ENCODE results near the gene RPL28.
A peak's percentile ranks its signal among the peaks of the same experiment; 100 is the strongest.
"Not testable (repeated sequence)": the region's sequence is repeated elsewhere in the genome, so short reads cannot be mapped to it uniquely, and the experiment has no call there.

RPL28 gene

DNA sequence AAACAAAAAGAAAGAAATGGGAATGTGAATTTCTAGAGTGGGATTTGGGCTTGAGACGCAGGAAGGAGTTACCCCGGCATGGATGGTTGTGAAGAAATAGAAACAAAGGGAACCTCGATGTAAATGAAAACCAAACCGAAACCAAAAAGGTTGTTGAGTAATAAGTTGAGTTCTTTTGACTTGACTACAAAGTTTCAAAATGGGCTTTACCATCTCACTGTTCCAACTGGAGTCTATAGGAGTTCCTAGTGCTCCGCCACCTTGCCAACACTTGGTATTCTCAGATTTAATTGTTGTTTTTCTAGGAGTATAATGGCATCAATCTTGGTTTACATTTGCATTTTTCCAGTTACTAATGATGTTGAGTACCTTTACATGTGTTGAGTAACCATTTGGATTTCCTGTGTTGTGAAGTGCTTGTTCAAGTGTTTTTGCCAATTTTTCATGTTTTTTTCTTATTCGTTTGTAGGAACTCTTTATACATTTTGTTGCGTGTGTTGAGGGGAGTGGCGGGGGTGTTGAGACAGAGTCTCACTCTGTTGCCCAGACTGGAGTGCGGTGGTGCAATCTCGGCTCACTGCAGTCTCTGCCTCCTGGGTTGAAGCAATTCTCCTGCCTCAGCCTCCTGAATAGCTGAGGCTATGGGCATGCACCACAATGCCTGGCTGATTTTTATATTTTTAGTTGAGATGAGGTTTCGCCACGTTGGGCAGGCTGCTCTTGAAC, 12.6 kb downstream of the RPL28 start:
- no peak for DNase-seq

DNA sequence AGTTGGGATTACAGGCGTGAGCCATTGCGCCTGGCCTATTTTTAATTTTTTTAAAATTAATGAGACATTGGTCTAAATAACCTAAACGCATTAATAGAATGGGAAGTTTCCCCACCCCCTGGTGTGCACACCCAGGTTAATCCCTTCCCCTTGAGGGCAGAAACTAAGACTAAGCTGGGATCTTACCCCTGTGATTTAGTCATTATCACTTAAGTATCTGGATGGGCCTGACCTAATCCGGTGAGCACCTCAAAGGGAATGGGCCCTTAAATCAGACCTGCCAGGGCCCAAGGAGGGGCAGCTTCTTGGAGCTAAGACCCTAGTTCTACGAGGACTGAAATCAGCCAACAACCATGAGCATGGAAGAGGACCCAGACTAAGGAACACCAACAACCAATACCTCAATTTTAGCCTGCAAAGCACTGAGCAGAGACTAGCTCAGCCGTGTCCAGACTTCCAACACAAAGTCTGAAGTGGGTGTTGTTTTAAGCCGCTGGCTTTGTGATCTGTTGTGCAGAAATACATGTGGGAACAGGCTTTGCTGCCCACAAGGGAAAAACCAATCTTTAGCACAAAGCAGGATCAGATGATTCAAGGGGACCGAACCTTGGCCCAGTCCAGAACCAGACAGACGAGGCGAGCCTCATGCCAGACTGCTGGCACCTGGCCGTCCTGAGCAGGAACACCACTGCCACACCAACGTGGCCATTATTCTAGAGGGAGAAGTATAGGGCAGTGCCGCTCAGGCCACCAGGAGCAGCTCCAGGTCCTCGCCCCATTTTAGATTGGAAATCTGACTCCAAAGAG, 14.8 kb downstream of the RPL28 start:
- DNase-seq: no peak

DNA sequence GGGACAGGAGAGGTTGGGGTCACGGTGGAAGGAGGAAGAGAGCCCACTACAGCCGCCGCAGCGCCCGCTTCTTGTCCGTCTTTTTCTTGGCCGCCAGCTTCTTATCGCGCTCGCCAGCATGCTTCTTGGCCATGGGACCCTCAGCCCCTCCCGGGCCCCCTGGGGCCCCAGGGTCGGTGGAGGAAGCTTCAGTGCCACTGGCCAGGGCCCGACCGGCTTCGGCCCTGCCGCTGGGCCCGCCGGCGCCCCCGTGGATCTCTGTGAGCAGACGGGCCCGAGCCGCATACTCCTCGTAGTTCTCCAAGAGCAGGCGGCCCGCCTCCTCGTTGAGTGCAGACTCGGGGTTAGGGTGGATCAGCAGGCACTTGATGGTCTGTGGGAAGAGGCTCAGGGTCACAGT, 15.7 kb downstream of the RPL28 start:
- DNase-seq: not testable (repeated sequence)

DNA sequence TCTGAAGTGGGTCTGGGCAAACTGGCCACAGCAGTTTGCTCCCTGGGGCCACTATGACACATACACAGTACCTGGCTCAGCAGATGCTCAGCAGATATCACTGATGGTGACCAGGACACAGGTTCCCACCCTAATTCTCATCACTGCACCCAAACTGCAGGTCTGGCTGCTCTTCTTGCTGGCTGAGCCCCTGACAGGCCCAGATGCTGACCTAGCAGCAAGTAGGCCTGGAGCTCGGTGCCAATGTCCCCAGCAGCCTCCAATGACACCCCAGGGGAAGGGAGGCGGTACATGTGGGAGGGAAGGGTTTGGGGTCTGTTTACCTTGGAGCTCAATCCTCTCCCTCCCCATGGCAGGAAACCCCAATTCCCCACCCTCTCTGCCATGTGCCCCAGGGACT, 16.8 kb downstream of the RPL28 start:
- DNase-seq: no peak

DNA sequence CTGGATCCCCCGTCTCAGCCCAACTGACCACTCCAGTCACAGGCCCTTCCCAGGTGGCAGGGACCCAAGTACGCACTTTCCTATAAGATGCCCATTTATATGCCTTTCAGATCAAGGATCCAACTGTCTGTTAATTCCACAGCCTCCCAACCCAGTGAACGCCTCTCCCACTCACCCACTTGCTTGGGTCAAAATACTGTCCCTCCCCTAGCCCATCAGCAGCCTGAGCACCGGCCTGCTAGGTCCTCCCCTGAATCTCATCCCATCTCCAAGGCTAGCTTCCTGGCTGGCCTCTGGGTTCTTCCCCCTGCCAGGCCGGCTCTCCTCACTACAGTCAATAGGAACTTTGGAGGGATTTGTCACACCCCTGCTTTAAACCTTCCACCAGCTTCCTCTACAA, 19.9 kb downstream of the RPL28 start:
- no peak for DNase-seq

DNA sequence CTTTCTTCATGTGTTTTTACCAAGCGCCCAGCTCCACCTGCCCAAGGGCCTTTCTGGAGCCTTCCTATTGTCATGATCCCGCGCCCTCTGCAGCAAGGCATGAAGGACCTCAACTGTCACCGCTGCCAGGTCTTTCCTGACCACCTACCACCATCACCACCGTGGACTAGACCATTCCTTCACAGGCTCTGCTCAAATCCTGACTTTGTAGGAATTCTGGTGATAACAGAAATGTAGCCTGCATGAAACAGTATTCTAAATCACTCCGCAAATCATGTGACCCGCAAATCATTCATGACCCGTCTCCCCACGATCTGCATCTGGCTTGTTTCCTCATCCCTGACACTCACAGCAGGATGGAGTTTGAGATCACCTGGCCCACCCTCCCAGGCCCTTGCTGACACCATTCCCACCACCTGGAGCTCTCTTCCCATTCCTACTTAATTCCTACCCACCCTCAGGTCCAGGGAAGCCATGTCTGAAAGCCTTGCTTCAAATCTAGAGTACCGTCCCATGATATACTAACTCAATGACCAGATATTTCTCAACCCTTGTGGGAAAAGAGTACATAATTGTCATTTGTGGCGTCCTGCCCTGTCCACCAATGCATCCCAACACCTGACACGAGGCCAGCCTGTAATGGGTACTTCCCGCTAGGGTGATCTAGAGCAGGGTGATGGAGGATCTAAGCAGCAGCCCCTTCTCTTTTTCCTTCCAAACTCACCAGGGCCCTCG, 20.5 kb downstream of the RPL28 start:
- DNase-seq: no peak

DNA sequence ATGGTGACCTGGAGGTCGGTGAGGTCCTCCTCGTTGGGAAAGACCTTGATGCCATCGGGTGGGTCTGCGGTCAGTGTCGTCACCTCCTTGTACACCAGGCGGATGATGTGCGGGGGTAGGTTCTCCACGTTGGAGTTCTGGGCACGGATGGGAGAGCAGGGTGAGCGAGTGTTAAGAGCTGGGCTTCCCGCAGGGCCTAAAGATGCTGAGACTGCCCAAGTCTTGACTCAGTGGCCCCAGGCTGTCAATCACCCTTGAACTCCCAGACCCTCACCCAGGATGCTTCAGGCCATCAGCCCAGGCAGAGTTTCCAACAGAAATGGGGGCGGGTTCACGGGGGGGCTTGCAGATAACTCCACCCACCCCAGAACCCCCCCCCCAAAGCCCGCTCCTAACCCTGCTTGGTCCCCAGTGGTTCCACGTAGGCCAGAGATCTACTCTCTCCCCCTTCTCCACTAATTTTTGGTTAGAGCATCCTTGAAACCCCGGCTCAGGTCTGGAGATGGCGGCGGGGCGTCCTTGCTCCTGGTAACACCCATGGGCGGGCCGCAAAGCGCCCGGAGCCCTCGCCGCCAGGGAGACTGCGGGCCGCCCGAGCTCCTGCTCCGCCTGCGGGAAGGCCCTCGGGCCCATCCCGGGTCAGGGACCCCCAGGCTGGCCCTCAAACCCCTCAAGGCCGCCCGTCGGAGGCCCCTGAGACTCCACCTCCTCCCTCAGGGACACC, 21.3 kb downstream of the RPL28 start:
- no peak for DNase-seq

DNA sequence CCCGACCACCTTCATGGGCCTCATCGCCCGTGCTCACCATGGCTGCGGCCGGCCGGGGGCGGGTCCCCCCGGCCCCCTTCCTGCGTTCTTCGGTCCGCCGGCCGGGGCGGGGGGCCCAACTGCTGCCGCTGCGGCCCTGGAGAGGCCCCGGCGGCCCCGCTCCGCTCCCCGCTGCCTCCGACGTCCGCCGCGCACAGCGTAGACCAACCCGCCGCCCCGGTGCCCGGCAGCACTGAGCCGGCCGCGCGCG, 21.7 kb downstream of the RPL28 start, which contains the start of gene UBE2S:
Gene UBE2S (minus strand): TSS at position 239 of the 250 bp plus-strand sequence. CDS start 199 bp downstream, at position 40.
- DNase-seq: not testable (repeated sequence)

DNA sequence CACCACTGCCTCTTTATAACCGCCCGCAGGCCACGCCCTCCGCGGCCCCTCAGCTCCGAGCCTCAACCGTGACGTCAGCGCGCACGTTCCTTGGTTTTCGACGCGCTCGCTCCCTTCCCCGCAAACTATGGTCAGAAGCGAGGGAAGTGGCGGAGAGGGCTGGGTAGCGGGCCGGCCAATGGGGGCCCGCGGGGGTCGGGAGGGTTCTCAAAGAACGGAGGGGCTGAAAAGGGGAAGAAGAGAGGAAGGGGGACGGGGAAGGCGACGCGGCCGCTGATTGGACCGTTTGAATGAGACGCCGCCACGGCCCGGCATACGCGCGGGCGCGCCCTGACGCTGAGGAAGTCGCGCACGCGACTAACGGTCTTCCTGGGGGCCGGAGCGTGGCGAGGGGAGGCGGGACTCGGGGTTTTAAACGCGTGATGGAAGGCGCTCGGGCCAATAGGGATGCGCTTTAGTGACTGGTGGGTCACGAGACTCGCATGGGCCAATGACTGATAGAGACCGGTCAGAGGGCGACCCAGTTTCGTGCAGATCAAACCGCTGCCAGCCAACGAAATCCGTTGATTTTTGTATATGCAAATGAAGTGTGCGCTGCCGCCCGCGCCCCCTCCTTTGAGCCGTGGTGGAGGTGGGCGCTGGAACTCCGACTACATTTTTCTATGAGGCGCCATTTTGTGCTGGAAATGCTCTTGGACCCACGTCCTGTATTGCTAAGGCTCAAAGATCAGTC, 22.2 kb downstream of the RPL28 start:
- peak; percentile 94 for DNase-seq

DNA sequence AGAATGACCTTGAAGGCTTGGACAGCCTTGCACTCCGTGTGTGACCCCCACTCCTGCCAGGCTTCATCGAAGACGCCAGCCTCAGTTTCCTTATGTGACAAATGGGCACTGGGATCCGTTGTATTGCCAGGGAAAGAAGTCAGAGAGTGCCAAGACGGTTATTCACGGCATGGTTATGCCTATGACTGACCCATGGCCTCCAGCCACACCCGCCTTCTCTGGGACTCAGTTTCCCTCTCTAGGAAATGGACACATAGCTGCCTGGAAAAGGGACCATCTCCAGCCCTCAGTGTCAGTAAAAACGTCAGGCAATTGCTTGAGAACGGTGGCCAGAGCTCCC, 22.8 kb downstream of the RPL28 start:
- DNase-seq: no peak

DNA sequence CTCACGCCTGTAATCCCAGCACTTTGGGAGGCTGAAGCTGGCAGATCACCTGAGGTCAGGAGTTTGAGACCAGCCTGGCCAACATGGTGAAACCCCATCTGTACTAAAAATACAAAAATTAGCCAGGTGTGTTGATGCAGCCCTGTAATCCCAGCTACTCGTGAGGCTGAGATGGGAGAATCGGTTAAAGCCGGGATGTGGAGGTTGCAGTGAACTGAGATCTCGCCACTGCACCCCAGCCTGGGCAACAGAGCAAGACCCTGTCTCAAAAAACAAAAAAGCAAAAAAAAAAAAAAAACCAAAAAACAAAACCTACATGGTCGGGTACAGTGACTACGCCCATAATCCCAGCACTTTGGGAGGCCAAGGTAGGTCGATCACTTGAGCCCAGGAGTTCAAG, 23.4 kb downstream of the RPL28 start:
- DNase-seq: not testable (repeated sequence)

DNA sequence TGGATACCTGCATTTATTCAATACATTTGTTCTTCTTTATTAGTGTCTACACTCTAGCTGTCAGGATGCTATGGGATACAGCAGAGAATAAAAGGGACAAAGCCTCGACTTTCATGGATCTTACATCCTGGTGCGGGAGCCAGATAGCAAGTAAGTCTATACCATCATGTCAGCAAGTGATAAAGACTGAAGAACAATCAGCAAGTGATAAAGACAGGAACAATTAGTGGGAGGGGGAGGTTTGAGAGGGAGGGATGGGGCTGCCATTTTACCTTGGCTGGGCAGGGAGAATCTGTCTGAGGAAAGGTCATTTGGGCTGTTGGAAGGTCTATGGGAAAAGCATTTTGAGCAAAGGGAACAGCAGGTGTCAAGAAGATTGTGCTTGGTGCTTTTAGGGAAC, 24.4 kb downstream of the RPL28 start:
- DNase-seq: no peak

DNA sequence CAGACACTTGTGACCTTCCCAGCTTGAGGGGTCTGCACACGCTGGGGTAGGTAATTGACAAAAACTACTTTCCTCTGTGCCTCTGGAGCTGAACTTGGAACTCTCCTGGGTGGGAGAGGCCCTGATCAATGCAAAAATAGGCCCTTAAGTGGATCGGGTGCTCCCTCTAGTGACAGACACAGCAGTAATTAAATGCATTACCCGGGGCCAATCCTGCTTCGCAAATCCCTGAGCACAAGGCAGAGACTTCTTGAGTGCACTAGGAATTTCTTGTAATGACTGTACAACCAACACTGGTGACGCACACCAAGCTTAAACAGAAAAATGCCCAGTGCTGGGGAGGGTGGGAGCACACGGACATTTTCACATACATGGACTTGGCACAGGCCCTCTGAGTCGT, 32.5 kb downstream of the RPL28 start:
- DNase-seq: peak; percentile 24

DNA sequence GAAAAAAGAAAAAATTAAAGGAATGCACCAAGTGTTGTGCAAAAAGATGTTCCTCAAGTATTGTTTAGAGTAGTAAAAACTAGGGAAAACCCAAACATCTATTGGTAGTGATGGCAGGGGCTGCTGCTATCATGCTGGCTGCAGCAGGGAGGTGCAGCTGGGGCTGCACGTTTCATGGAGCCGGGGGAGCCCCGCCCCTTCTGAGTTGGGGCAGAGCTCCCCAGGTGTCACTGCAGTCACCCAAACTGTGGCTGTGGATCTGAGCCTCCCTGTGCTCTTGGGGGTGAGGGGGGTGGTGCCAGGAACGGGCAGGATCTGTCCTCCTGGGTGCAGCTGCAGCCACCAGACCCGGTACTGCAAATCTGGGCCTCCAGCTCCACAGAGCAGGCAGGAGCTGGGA, 33.4 kb downstream of the RPL28 start:
- DNase-seq: no peak

DNA sequence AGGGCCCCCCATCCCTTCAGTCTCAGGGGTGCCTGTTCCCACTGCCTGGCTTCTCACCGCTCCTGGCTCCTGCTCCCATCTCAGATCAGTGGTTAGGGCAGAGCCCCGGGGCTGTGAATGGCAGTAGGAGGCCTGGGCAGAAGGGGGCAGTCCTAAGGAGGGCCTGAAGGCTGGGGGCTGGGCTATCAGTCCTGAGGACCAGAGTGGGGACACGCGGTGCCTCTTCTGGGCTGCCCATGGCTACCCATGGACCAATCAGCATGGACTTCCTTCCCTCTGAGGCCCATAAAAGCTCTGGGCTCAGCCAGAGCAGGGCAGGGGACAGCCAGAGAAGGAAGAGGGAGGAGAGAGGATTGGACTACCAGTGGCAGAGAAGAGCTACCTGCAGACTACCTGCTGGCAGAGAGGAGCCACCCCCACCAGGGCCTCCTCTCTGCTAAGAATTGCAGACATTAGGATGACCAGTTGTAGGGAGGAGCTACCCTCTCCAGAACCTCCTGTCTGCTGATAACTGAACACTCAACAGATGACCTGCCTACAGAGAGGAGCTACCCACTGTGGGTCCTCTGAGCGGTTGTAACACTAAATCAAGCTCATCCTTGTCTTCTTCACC, 34.0 kb downstream of the RPL28 start:
- no peak for DNase-seq

DNA sequence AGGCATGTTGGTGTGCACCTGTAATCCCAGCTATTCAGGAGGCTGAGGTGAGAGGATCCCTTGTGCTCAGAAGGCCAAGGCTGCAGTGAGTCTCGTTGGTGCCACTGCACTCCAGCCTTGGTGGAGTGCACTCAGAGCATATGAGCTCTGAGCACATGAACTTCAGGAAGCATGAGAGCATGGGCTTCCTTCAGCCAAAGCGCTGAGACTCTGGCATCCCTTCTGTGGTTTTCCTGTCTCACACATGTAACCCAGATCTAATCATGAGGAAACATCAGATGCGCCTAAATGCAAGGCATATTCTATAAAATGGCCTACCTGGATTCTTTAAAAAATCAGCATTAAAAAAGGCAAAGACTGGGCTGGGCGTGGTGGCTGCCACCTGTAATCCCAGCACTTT, 35.5 kb downstream of the RPL28 start:
- DNase-seq: not testable (repeated sequence)

DNA sequence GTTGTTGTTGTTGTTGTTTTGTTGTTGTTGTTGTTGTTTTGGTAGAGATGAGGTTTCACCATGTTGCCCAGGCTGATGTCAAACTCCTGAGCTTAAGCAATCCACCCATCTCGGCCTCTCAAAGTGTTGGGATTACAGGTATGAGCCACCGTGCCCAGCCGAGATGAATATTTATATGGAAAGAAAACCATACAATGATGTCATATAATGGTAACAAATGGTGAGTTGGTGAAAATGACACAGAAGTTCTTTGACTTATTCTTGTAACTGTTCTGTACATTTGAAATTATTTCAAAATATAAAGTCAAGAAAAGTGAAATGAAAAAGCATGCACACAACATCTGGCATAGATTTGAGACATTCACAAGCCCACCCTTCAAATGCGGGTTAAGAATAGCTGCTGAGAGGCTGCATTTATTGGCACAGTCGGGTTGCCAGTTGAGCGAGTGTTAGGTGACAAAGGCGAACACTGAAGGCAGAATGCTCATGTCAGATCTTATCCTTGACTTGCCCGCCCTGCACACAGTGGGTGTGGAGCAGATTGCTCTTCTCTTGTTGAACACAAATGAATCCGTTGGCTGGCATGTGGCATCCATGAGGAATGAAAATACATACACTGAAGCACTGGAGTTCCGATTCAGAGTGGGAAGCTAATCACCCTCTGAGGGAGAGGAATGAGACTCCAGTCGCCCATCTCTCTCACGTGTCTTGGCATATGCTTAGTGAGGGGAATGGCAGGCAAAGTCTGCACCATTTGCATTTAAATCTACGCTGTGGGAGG, 37.7 kb downstream of the RPL28 start:
- no peak for DNase-seq

DNA sequence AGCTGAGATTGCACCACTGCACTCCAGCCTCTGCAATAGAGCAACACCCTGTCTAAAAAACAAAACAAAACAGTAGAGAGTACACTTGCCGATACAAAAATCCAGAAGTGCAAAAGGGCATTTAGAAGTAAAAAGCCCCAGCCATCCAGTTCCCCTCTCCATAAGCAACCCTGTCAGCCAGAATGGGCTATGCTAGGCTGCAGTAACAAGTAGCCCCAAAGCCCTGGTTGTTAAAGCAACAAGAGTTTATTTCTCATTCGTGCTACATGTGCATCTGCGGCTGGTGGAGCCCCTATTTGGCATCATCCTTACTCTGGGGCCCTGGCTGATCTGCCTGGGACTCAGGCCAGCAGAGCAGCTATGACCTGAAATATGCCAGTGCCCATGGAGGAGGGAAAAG, 38.8 kb downstream of the RPL28 start:
- no peak for DNase-seq

DNA sequence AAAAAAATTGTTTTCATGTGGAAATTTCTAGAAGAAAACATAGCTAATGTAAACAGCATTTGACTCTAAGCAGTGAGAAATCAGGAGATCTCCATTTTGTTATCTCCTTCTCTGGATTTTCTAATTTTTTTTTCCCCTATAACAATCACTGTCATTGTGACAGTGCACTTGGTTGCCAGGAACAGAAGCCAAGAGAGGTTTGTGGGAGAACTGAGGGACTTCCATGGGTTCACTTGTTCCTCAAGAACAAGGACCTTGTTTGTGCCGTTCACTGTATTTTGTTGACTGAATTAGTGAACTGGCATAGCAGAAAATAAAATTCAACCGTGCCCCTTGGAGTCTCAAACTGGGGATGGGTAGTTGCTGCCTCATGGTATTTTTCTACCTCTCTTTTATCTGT, 40.3 kb downstream of the RPL28 start:
- DNase-seq: no peak

DNA sequence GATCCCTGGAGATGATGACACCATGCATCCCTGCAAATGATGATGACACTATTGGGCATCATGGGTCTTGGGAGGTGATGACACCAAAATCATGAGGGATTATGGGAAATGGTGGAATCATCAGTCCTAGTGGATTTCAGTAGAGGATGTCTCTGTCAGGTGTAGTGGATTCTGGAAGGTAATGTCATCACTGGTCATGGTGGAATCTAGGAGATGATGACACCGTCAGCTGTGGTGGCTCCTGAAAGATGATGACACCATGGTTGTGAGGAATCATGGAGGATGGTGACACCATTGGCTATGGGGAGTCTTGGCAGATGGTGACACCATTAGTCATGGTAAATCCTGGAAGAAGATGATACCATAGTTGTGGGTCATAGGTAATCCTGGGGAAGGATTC, 45.5 kb downstream of the RPL28 start:
- DNase-seq: no peak

DNA sequence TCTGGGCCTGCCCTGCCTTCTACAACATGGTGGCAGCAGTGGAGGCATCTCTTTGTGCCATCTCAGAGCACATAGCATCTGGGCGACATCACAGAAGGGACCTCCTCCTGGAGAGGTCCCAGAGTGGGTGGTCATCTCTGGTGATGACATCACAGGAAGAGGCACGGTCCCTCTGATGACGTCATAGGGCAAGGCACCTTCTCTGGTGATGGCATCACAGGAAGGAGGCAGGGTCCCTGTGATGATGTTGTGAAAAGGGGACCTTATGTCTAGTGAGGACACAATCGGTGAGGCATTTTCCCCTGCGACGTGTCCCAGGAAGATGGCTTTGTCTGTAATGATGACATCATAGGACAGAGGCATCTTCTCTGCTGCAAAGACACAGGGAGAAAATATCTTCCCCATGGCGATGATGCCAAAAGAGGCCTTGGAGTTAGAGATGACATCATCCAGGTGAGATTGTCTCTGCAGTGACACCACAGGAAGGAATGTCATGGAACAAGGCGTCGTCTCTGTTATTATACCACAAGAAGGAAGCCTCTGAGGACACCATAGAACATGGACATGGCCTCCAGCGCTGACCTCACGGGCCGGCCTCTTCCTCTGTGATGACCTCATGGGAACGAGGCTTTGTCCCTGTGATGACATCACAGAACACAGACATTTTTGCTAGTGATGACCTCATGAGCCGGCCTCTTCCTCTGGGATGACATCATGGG, 46.7 kb downstream of the RPL28 start:
- DNase-seq: no peak

Measured in activated CD4-positive, alpha-beta T cell treated with anti-CD3 and anti-CD28 coated beads for 1 hour (primary cell).